DMS53 (cell line): Measurements from ENCODE around the gene MARS2.
"Not testable (repeated sequence)": the region's sequence is repeated elsewhere in the genome, so short reads cannot be mapped to it uniquely, and the experiment has no call there.

Experiments used
- DNase-seq: peaks from one replicate; lab custom pipeline; 2025; lab: John Stamatoyannopoulos, UW

The MARS2 gene

DNA sequence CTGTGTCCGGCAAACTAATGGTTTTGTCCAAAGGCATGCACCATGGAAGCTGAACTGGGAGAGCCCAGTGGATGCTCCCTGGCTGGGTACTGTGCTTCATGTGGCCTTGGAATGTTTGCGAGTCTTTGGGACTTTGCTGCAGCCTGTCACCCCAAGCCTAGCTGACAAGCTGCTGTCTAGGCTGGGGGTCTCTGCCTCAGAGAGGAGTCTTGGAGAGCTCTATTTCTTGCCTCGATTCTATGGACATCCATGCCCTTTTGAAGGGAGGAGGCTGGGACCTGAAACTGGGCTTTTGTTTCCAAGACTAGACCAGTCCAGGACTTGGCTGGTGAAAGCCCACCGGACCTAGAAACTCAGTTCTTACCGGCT, 1.7 kb downstream of the MARS2 start:
- peak; percentile 37 for DNase-seq

DNA sequence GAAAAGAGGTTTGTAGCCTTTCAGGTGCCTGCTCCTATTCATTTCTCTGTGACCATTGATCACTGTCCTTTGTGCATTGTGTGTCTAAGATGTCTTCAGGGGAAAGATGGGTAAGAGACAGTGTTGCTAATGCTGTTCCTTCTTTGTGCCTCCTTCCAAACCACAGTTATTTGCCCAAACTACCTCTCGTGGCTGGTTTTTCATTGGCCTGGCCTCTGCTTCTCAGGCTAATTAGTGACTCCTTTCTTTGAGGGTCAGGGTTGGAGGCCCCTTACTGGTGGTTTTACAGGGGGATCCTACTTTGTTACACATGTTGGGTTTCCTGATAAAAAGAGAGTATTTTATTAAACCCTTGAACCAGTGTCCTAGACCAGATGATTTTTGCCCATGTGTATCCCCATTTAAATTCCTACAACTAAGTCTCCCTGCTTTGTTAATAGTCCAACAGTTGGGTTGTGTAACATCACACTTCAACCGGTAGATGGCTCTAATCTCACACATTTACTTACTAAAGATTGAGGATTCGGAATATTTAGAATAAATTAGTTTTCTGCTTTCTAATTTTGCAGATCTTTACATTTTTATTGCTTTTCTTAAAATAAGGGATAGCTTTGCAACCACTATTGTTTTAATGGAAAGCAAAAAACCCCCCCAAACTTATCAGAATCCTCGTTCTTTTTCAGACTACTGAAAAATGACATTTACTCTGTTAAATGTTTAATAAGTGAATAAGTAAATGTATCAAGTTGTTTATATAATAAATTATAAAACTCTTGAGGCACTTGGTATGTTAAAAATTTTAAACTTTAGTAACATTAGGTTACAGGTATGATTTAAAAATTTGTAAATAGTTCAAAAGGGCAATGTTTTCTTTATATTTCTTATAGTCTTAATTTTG, 2.4 kb downstream of the MARS2 start:
- peak; percentile 70 for DNase-seq

DNA sequence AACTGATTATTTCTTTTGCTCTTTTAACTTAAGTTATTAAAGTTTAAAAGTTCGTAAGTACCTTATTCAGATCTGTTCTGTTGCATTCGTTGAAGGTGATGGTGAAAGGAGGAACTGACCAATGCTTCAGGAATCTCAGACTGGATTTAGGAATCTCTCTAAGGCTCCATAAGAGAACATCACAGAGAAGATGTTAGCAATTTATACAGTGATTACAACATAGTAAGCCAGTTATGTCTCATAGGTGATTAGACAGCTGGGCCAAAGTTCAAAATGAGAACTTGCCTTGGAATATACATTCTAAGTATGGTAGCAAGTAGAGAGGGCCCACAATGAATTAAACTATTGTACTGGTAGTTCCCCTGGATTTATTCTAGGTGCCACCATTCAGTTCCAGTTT, 3.2 kb downstream of the MARS2 start:
- DNase-seq, result no peak

DNA sequence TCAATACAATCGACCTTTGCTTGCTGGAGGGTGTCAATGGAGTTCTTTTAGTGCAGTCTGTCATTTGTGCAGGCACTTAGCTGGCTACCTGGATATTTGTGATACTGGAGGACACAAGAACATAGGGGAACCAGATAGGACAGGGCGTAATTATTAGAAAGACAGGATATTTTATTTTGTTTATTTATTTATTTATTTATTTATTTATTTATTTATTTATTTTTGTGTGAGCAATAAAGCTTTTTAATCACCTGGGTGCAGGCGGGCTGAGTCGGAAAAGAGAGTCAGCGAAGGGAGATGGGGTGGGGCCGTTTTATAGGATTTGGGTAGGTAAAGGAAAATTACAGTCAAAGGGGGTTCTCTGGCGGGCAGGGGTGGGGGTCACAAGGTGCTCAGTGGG, 4.0 kb downstream of the MARS2 start:
- not testable (repeated sequence) for DNase-seq

DNA sequence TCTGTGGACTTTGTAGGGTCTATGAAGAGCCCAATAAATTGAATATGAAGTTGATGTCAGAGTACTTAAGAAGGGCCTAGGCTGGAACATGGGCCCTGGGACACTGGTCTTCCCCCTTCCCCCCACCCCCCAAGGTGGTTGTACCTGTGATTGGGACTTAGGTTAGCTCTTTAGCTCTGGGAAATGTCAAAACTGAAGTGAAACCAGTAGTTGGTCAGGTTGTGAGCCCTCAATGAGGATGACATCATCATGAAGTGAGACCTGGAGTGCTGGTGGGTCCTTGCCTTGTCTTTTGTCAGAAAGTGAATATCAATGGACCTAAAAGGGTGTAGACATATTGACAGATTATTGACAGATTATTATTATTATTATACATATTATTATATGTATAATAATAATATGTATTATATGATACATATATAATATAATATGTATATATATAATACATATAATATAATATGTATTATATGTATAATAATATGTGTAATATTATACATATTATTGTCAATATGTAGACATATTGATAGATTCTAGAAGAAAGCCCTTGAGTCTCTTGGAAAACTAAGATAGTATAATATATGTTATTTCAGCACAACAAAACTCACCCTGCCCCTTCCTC, 5.4 kb downstream of the MARS2 start:
- DNase-seq, result peak; percentile 14

DNA sequence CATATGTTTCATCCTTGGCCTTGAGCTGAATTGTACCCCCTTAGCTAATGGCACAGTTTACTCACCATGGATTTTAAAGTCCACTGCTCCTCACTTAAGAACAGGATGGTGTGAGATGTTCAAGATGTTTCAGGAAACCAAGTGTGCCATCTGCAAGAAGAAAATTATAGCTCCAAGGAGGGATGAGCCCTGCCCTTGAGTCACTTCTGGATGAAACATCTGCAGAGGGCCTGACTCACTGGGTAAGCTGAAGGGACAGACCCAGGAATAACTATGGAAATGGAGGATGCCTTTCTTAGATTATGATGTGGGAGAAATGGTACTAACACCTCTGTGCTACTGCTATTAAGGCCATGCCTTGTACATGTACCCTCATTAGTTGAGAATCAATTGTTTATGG, 6.4 kb downstream of the MARS2 start:
- no peak for DNase-seq

DNA sequence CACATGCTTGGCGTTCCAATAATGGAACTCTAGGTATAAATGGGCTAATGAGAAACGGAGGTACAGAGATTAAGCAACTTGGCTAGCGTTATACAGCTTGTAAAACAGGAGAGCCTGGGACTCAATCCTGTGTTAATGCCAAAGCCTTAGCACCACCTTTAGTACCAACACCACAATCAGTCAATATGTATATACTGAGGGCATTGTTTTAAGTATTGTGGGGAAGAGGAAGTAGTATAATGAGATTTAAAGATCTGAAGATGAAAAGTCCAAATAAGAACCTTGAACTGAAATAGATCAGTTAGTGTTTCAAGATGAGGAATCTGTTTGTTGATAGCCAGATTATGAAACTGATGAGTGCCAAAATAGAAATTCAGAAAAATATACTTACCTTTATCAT, 8.1 kb downstream of the MARS2 start:
- no peak for DNase-seq

DNA sequence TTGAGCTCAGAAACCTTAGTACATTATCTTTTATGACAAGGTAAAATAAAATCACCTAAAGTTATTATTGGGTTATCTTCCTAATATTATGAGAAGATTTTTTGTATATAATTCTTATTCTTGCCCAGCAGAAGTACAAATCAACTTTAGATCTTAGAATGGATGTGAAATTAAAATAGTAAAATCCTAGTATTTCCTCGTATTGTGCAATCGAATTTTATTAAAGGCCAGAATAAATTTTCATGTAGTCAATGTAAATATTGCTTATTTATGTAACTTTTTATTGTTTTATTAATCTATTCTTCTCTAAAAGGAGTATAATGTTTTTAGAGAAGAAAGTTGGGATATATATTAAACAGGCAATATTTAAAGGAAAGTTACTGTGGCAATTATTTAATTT, 12.7 kb downstream of the MARS2 start:
- DNase-seq, result no peak

DNA sequence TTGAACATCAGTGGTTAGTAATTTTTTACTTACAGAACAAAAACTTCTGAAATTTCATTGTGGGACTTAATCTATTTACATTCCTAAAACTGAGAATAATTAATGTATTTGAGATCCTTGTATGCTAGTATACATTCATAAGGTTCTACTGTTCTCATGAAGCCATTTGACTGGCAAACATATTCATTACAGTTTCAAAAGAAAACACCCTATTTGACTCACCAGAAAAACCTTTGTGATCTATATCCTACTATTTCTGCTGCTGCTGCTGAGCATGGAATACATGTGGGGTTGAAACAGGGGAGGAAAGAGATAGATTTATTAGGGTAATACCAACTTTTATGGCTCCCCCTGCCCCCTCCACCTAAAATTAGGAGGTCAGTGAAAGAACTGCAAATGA, 21.8 kb downstream of the MARS2 start:
- no peak for DNase-seq

DNA sequence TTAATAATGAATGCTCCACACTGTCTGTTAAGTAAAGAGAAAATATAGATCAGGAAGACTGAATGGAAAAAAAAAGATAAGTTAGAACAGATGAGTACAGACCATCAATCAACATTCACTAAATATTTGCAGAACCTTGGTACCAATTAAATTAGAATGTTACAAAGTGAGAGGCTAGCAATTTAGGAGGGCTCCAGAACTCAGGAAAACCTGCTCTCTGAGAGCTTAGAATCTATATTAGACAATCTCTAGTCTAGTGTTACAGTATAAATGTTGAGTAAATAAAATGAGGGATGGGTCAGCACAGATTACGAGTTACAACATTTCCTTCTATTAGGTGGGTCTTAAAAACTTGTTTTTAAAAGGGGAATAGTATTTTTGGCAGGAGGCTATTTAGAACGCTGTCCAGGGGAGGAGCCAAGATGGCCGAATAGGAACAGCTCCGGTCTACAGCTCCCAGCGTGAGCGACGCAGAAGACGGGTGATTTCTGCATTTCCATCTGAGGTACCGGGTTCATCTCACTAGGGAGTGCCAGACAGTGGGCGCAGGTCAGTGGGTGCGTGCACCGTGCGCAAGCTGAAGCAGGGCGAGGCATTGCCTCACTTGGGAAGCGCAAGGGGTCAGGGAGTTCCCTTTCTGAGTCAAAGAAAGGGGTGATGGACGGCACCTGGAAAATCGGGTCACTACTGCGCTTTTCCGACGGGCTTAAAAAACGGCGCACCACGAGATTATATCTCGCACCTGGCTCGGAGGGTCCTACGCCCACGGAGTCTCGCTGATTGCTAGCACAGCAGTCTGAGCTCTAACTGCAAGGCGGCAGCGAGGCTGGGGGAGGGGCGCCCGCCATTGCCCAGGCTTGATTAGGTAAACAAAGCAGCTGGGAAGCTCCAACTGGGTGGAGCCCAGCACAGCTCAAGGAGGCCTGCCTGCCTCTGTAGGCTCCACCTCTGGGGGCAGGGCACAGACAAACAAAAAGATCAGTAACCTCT, 23.7 kb downstream of the MARS2 start:
- not testable (repeated sequence) for DNase-seq

DNA sequence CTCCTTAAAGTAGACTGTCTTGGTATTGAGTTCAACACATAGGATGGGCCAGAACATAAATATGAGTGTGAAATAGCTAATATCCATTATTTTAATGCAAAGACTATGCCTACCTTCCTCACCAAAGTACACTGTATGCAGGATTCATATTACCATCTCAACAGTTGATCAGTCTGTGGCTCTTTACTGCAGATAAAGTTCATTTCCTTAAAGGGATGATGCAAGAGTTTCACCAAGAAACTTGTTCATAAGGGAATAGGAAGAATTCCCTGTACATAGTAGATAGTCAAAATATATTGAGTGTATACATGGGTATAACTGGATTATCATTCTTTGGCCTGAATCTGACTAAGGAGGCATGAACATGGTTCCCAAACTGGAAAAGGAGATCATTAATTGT, 35.0 kb downstream of the MARS2 start:
- no peak for DNase-seq
